ENCODE data around the gene LCN1. TPM values are rescaled to one million over a fixed set of nuclear protein-coding genes. Genes with fewer than 3 reads are reported as not detected.

The LCN1 gene
- total and polyA plus RNA-seq, 4 donors = not detected

- no peak for DNase-seq (ENCODE audit: low spot score)
- peak overlapping the region; percentile 52 to 79 (median 71) for H3K4me3 ChIP-seq (ENCODE audit: low read depth in 1 of 3, low read length in 3 of 3)
- TF ChIP-seq HNF4A (conservative IDR thresholded peaks at IDR 0.05) (peak; percentile 72 to 86), FOXA2 (IDR thresholded peaks at IDR 0.05) (peak; percentile 32), NR2F2 (IDR thresholded peaks at IDR 0.05) (peak; percentile 46), RAD21 (IDR thresholded peaks at IDR 0.05) (no peak), MAX (IDR thresholded peaks at IDR 0.05) (peak; percentile 57), GABPA (IDR thresholded peaks at IDR 0.05 in 1 of 2, conservative IDR thresholded peaks at IDR 0.05 in 1 of 2) (peak in 1 of 2 donors; percentile 16), REST (IDR thresholded peaks at IDR 0.05) (peak; percentile 45), SP1 (IDR thresholded peaks at IDR 0.05) (peak; percentile 63), RXRA (IDR thresholded peaks at IDR 0.05) (peak; percentile 56 to 72), FOXA1 (IDR thresholded peaks at IDR 0.05) (no peak), ATF3 (IDR thresholded peaks at IDR 0.05) (no peak), CTCF (IDR thresholded peaks at IDR 0.05; ENCODE audit: low read depth, low read length, missing input control) (no peak), YY1 (IDR thresholded peaks at IDR 0.05) (peak; percentile 75), JUND (IDR thresholded peaks at IDR 0.05) (peak in 1 of 2 donors; percentile 5), TAF1 (conservative IDR thresholded peaks at IDR 0.05) (peak; percentile 48), HNF4G (IDR thresholded peaks at IDR 0.05) (peak; percentile 37)
- no peaks in the 10 kb centered on the region for H3K27me3 ChIP-seq (ENCODE audit: control insufficient read depth in 4 of 4, insufficient read depth in 4 of 4, low read length in 3 of 4)
- peaks cover 2 to 35% (median 29%) of the 10 kb centered on the region in 4 donors for H3K4me1 ChIP-seq (ENCODE audit: control insufficient read depth in 4 of 4, insufficient read depth in 4 of 4, low read length in 3 of 4)
- peak overlapping the region; percentile 78 to 91 for H3K27ac ChIP-seq (ENCODE audit: low read depth in 1 of 2, low read length in 2 of 2)
- H3K9me3 ChIP-seq (ENCODE audit: control insufficient read depth in 4 of 4, low read length in 3 of 4) = no peaks in the 10 kb centered on the region
- WGBS = 31% methylated on average over 18 of the region's 18 CpGs
- peaks cover 2 to 8% (median 4%) of the 10 kb centered on the region in 4 donors for H3K36me3 ChIP-seq (ENCODE audit: control insufficient read depth in 4 of 4, insufficient read depth in 3 of 4, low read depth in 1 of 4, low read length in 3 of 4)
- peak overlapping the region; percentile 36 to 37 for H3K9ac ChIP-seq (ENCODE audit: low read depth in 1 of 2, low read length in 2 of 2)
These were observed 30.2 kb upstream of the LCN1 start for GRCh38 chr9:135490980-135491464.

- 24% methylated on average over 4 of the region's 4 CpGs for WGBS
- peak; percentile 52 for TF ChIP-seq HNF4G (IDR thresholded peaks at IDR 0.05)
- TF ChIP-seq SP1 (IDR thresholded peaks at IDR 0.05) = no peak
- peak; percentile 57 to 74 for TF ChIP-seq HNF4A (conservative IDR thresholded peaks at IDR 0.05)
- Histone ChIP-seq H3K27ac (ENCODE audit: low read depth in 1 of 2, low read length in 2 of 2) (peak overlapping the region; percentile 78 to 91), H3K9ac (ENCODE audit: low read depth in 1 of 2, low read length in 2 of 2) (peak overlapping the region; percentile 22 to 36), H3K9me3 (ENCODE audit: control insufficient read depth in 4 of 4, low read length in 3 of 4) (no peaks in the 10 kb centered on the region), H3K4me3 (ENCODE audit: low read depth in 1 of 3, low read length in 3 of 3) (peak overlapping the region; percentile 52 to 79 (median 71)), H3K4me1 (ENCODE audit: control insufficient read depth in 4 of 4, insufficient read depth in 4 of 4, low read length in 3 of 4) (peaks cover 2 to 35% (median 29%) of the 10 kb centered on the region in 4 donors), H3K36me3 (ENCODE audit: control insufficient read depth in 4 of 4, insufficient read depth in 3 of 4, low read depth in 1 of 4, low read length in 3 of 4) (peaks cover 0 to 6% (median under 1%) of the 10 kb centered on the region in 4 donors), H3K27me3 (ENCODE audit: control insufficient read depth in 4 of 4, insufficient read depth in 4 of 4, low read length in 3 of 4) (no peaks in the 10 kb centered on the region)
- DNase-seq (ENCODE audit: low spot score) = no peak
These were observed 29.5 kb upstream of the LCN1 start for GRCh38 chr9:135491764-135492163.
